ENCODE measurements around the gene PARD3. TPM values are rescaled to one million over a fixed set of nuclear protein-coding genes. Genes with fewer than 3 reads are reported as not detected.

PARD3 gene
- total RNA-seq, 1 experiment from 2014 or later: 54.0 TPM

- H3K9me3 ChIP-seq (replicated peaks): no peaks in the 10 kb centered on the region
- H3K27ac ChIP-seq: no peak overlapping the region
- no peaks in the 10 kb centered on the region for H3K36me3 ChIP-seq
- no peaks in the 10 kb centered on the region for H3K4me1 ChIP-seq (replicated peaks)
- no peak for DNase-seq (ENCODE audit: low read depth in 1 of 2, low spot score in 2 of 2)
- H3K27me3 ChIP-seq (replicated peaks): no peaks in the 10 kb centered on the region
- H3K4me3 ChIP-seq: no peak overlapping the region
Measured at GRCh38 chr10:34674176-34674575, 140.9 kb downstream of the PARD3 start.

GRCh38 chr10:34670081-34670480, 145.0 kb downstream of the PARD3 start:
- H3K9me3 ChIP-seq (replicated peaks): no peaks in the 10 kb centered on the region
- H3K27me3 ChIP-seq (replicated peaks): no peaks in the 10 kb centered on the region
- no peak for DNase-seq (ENCODE audit: low read depth in 1 of 2, low spot score in 2 of 2)
- no peaks in the 10 kb centered on the region for H3K36me3 ChIP-seq
- H3K27ac ChIP-seq: no peak overlapping the region
- peaks cover 7% of the 10 kb centered on the region; the same call in 1 of the 2 replicates for H3K4me1 ChIP-seq (replicated peaks)
- H3K4me3 ChIP-seq: no peak overlapping the region

GRCh38 chr10:34669079-34669478, 146.0 kb downstream of the PARD3 start:
- Histone ChIP-seq H3K9me3 (replicated peaks) (no peaks in the 10 kb centered on the region), H3K36me3 (no peaks in the 10 kb centered on the region), H3K27ac (no peak overlapping the region), H3K4me1 (replicated peaks) (peaks cover 7% of the 10 kb centered on the region; the same call in 1 of the 2 replicates), H3K4me3 (no peak overlapping the region), H3K27me3 (replicated peaks) (no peaks in the 10 kb centered on the region)
- DNase-seq (ENCODE audit: low read depth in 1 of 2, low spot score in 2 of 2): no peak

DNA sequence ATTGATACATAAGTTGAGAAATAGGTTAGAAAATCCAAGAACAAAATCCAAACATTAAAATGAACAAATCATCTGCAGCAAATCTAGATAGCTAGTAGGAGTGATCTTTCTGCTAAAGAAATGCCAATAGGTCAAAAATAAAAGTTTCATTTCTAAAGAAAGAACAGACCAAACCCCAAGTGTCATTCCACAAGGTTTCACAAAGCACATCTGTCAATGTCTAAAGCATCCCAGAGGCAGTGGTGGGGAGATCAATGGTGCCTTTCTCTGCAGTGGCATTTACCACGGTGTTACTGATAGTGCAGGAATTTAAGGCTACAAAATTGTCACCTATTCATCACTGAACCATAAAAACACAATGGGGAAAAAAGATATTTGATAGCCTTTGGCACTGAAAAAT, 147.9 kb downstream of the PARD3 start:
- no peaks in the 10 kb centered on the region for H3K9me3 ChIP-seq (replicated peaks)
- DNase-seq (ENCODE audit: low read depth in 1 of 2, low spot score in 2 of 2): no peak
- no peak overlapping the region for H3K4me3 ChIP-seq
- H3K4me1 ChIP-seq (replicated peaks): peaks cover 7% of the 10 kb centered on the region; the same call in 1 of the 2 replicates
- no peaks in the 10 kb centered on the region for H3K27me3 ChIP-seq (replicated peaks)
- no peaks in the 10 kb centered on the region for H3K36me3 ChIP-seq
- no peak overlapping the region for H3K27ac ChIP-seq

- Histone ChIP-seq H3K36me3 (no peaks in the 10 kb centered on the region), H3K27me3 (replicated peaks) (no peaks in the 10 kb centered on the region), H3K9me3 (replicated peaks) (no peaks in the 10 kb centered on the region), H3K4me3 (no peak overlapping the region), H3K4me1 (replicated peaks) (peaks cover 7% of the 10 kb centered on the region; the same call in 1 of the 2 replicates), H3K27ac (no peak overlapping the region)
- peak; percentile 62 to 67 for DNase-seq (ENCODE audit: low read depth in 1 of 2, low spot score in 2 of 2)
Measured at GRCh38 chr10:34666008-34666704, 148.9 kb downstream of the PARD3 start.

- Histone ChIP-seq H3K27ac (no peak overlapping the region), H3K9me3 (replicated peaks) (no peaks in the 10 kb centered on the region), H3K4me3 (no peak overlapping the region), H3K4me1 (replicated peaks) (peaks cover 7% of the 10 kb centered on the region; the same call in 1 of the 2 replicates), H3K36me3 (no peaks in the 10 kb centered on the region), H3K27me3 (replicated peaks) (no peaks in the 10 kb centered on the region)
- no peak for DNase-seq (ENCODE audit: low read depth in 1 of 2, low spot score in 2 of 2)
Measured at GRCh38 chr10:34664706-34665105, 150.4 kb downstream of the PARD3 start.

DNA sequence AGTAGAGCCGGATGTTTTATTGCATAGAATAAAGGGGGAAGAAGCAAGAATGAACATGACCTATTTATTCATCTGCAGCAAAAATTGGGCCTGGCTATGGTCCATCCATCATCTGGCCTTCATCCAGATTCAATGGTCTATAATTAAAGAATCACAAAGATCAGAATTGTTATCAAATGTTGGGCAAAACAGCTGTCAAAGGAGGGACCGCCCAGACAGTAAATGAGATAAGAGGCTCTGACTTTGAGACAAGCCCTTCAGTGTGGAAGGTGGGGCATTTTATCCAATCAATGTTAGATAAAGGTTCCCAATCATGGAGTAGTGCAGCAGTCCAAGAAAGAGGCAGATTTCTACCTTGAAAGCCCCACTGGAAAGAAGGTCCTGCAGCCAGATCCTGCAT, 153.5 kb downstream of the PARD3 start:
- H3K27me3 ChIP-seq (replicated peaks): no peaks in the 10 kb centered on the region
- no peaks in the 10 kb centered on the region; the same call in 1 of the 2 replicates for H3K4me1 ChIP-seq (replicated peaks)
- no peak overlapping the region for H3K4me3 ChIP-seq
- no peak overlapping the region for H3K27ac ChIP-seq
- no peaks in the 10 kb centered on the region for H3K36me3 ChIP-seq
- H3K9me3 ChIP-seq (replicated peaks): no peaks in the 10 kb centered on the region
- DNase-seq (ENCODE audit: low read depth in 1 of 2, low spot score in 2 of 2): no peak

- Histone ChIP-seq H3K4me3 (no peak overlapping the region), H3K4me1 (replicated peaks) (no peaks in the 10 kb centered on the region), H3K27ac (no peak overlapping the region), H3K27me3 (replicated peaks) (no peaks in the 10 kb centered on the region), H3K36me3 (no peaks in the 10 kb centered on the region), H3K9me3 (replicated peaks) (no peaks in the 10 kb centered on the region)
- no peak for DNase-seq (ENCODE audit: low read depth in 1 of 2, low spot score in 2 of 2)
Measured at GRCh38 chr10:34658934-34659333, 156.2 kb downstream of the PARD3 start.

DNA sequence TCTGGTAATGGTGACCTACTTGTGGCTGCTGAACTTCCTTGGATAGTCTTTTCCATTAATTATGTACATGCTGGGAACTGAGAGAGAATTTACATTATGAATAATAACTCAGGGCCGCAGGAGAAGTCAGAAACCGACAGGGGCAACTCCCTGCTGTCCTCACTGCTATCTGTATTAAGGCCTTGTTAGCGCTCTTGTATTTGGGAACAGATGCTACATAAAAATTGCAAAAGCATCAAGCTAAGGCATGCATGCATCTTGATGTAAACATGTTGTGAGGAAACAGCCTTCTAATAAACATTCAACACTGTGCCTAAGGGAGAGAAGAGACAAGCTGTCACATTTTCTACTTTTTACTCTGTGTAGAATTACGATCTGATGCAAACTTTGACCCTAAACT, 158.4 kb downstream of the PARD3 start:
- Histone ChIP-seq H3K4me1 (replicated peaks) (no peaks in the 10 kb centered on the region), H3K27me3 (replicated peaks) (no peaks in the 10 kb centered on the region), H3K27ac (no peak overlapping the region), H3K36me3 (no peaks in the 10 kb centered on the region), H3K4me3 (no peak overlapping the region), H3K9me3 (replicated peaks) (no peaks in the 10 kb centered on the region)
- no peak for DNase-seq (ENCODE audit: low read depth in 1 of 2, low spot score in 2 of 2)

GRCh38 chr10:34655286-34656170, 159.6 kb downstream of the PARD3 start:
- Histone ChIP-seq H3K9me3 (replicated peaks) (no peaks in the 10 kb centered on the region), H3K27ac (no peak overlapping the region), H3K4me3 (no peak overlapping the region), H3K36me3 (no peaks in the 10 kb centered on the region), H3K27me3 (replicated peaks) (no peaks in the 10 kb centered on the region), H3K4me1 (replicated peaks) (no peaks in the 10 kb centered on the region)
- peak; percentile 60 to 63 for DNase-seq (ENCODE audit: low read depth in 1 of 2, low spot score in 2 of 2)

GRCh38 chr10:34654211-34654610, 160.9 kb downstream of the PARD3 start:
- H3K27ac ChIP-seq: no peak overlapping the region
- no peaks in the 10 kb centered on the region for H3K4me1 ChIP-seq (replicated peaks)
- no peaks in the 10 kb centered on the region for H3K9me3 ChIP-seq (replicated peaks)
- H3K36me3 ChIP-seq: no peaks in the 10 kb centered on the region
- no peak for DNase-seq (ENCODE audit: low read depth in 1 of 2, low spot score in 2 of 2)
- no peak overlapping the region for H3K4me3 ChIP-seq
- H3K27me3 ChIP-seq (replicated peaks): no peaks in the 10 kb centered on the region

- H3K4me3 ChIP-seq: no peak overlapping the region
- H3K9me3 ChIP-seq (replicated peaks): no peaks in the 10 kb centered on the region
- no peaks in the 10 kb centered on the region for H3K4me1 ChIP-seq (replicated peaks)
- no peak for DNase-seq (ENCODE audit: low read depth in 1 of 2, low spot score in 2 of 2)
- no peaks in the 10 kb centered on the region for H3K36me3 ChIP-seq
- no peaks in the 10 kb centered on the region for H3K27me3 ChIP-seq (replicated peaks)
- H3K27ac ChIP-seq: no peak overlapping the region
Measured at GRCh38 chr10:34653530-34653929, 161.6 kb downstream of the PARD3 start.

DNA sequence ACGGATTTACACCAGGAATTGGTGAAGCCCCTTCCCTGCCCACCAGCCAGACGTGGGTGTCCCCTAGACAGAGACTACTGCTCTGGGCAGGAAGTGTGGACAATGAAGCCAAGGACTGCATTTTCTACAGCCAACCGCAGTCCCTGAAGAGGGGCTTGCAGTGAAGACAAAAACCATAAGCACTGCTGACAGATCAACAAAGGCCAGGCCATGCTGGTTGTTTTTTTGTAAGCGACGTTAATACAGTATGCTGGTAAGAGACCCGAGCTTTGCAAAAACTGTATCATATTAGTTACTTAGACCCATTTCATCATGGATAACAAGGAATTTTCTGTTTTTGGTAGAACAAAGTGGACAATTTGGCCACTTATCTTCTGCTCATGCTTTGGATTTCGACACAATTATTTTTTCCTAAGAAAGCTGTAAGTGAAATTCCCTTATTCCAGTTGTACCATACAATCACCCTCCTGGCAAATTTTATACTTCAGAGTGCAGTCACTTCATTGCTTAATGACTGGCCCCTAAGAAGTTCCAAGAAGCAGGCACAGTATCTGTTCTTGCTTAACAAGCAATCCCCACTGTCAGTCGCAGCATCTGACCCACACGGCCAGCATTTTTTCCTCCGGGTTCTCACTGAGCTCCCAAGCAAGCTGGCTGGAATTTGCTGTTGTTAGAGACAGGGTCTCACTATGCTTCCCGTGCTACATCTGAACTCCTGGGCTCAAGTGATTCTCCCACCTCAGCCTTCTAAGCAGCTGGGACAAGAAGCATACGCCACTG, 163.5 kb downstream of the PARD3 start:
- Histone ChIP-seq H3K27ac (no peak overlapping the region), H3K4me3 (no peak overlapping the region), H3K27me3 (replicated peaks) (no peaks in the 10 kb centered on the region), H3K9me3 (replicated peaks) (no peaks in the 10 kb centered on the region), H3K4me1 (replicated peaks) (no peaks in the 10 kb centered on the region), H3K36me3 (no peaks in the 10 kb centered on the region)
- DNase-seq (ENCODE audit: low read depth in 1 of 2, low spot score in 2 of 2): no peak
